DOHH2 (cell line): ENCODE measurements around the gene CYBRD1.

ENCODE experiments used
- H3F3A ChIP-seq: fragments of 200-600 bp; sonication (generic), shearing (Covaris generic); 2 replicates; pipeline ENCODE4 v1.6.0; 2016; ENCODE audit warnings: antibody characterized with exemption, mild to moderate bottlenecking; ENCODE audit not compliant: control insufficient read depth, insufficient read depth
- H3K27ac ChIP-seq: fragments of 200-600 bp; sonication (generic); 2 replicates; pipeline ENCODE4 v1.5.1; 2014; ENCODE audit warnings: low read depth, mild to moderate bottlenecking, low read length, moderate library complexity
- H3K27me3 ChIP-seq: fragments of 200-600 bp; sonication (generic); 2 replicates; pipeline ENCODE4 v1.6.1; 2014; ENCODE audit warnings: mild to moderate bottlenecking, low read length, mixed read lengths; ENCODE audit not compliant: control insufficient read depth
- H3K36me3 ChIP-seq: fragments of 200-600 bp; sonication (generic); 2 replicates; pipeline ENCODE4 v1.6.1; 2014; ENCODE audit warnings: mild to moderate bottlenecking, low read length, moderate library complexity, mixed read lengths; ENCODE audit not compliant: control insufficient read depth
- H3K4me1 ChIP-seq: fragments of 200-600 bp; sonication (generic); 2 replicates; pipeline ENCODE4 v1.6.1; 2014; ENCODE audit warnings: mild to moderate bottlenecking, low read length, mixed read lengths; ENCODE audit not compliant: control insufficient read depth
- H3K4me2 ChIP-seq: fragments of 200-600 bp; sonication (generic); 2 replicates; pipeline ENCODE4 v1.6.0; 2014; ENCODE audit warnings: mild to moderate bottlenecking, low read length, moderate library complexity
- H3K4me3 ChIP-seq: fragments of 200-600 bp; sonication (generic); 2 replicates; pipeline ENCODE4 v1.5.1; 2014; ENCODE audit warnings: mild to moderate bottlenecking, low read length, mixed read lengths
- H3K79me2 ChIP-seq: fragments of 200-600 bp; sonication (generic); 2 replicates; pipeline ENCODE4 v1.6.1; 2014; ENCODE audit warnings: mild to moderate bottlenecking, low read length, mixed read lengths; ENCODE audit not compliant: control insufficient read depth
- H3K9me2 ChIP-seq: fragments of 200-600 bp; sonication (generic); replicated peaks from 2 replicates; pipeline ENCODE4 v1.6.1; 2014; ENCODE audit warnings: mild to moderate bottlenecking, low read length, mixed read lengths; ENCODE audit not compliant: control insufficient read depth
- H3K9me3 ChIP-seq: fragments of 200-600 bp; sonication (generic); 2 replicates; pipeline ENCODE4 v1.6.1; 2014; ENCODE audit warnings: antibody characterized with exemption, low read length, mixed read lengths; ENCODE audit not compliant: control insufficient read depth, insufficient read depth
- H4K20me1 ChIP-seq: fragments of 200-600 bp; sonication (generic); 2 replicates; pipeline ENCODE4 v1.6.0; 2014; ENCODE audit warnings: low read depth, mild to moderate bottlenecking, antibody characterized with exemption, low read length, moderate library complexity; ENCODE audit not compliant: control insufficient read depth, insufficient read depth
- CTCF ChIP-seq: fragments of 200-600 bp; sonication (generic); IDR thresholded peaks from one replicate; pipeline ENCODE4 v1.5.1; 2014; ENCODE audit warnings: antibody characterized with exemption, mild to moderate bottlenecking, low read depth, low read length; ENCODE audit not compliant: poor library complexity, severe bottlenecking
- EZH2phosphoT487 ChIP-seq: fragments of 200-600 bp; sonication (generic); IDR thresholded peaks from 2 replicates; pipeline ENCODE4 v1.6.1; 2017; ENCODE audit warnings: borderline replicate concordance, mild to moderate bottlenecking, antibody characterized with exemption, low read length, moderate library complexity, mixed read lengths

The CYBRD1 gene

GRCh38 chr2:171583566-171583965 is 61.3 kb downstream of the CYBRD1 start:
- no peak overlapping the region for H3K27ac ChIP-seq
- no peaks in the 10 kb centered on the region; the same call in 1 of the 2 replicates for H3K9me3 ChIP-seq
- H3K4me1 ChIP-seq = no peaks in the 10 kb centered on the region

GRCh38 chr2:171584001-171584400 is 61.7 kb downstream of the CYBRD1 start:
- no peak overlapping the region for H3K27ac ChIP-seq
- TF ChIP-seq EZH2phosphoT487 (no peak), CTCF (no peak)
- no peaks in the 10 kb centered on the region; the same call in 1 of the 2 replicates for H3K9me2 ChIP-seq
- no peaks in the 10 kb centered on the region for H3K27me3 ChIP-seq
- no peaks in the 10 kb centered on the region for H3K79me2 ChIP-seq
- no peak overlapping the region for H3K4me2 ChIP-seq
- no peak overlapping the region for H3K4me3 ChIP-seq
- no peaks in the 10 kb centered on the region for H4K20me1 ChIP-seq
- no peaks in the 10 kb centered on the region for H3K36me3 ChIP-seq
- H3K4me1 ChIP-seq = no peaks in the 10 kb centered on the region
- H3K9me3 ChIP-seq = no peaks in the 10 kb centered on the region; the same call in 1 of the 2 replicates
- H3F3A ChIP-seq = no peaks in the 10 kb centered on the region

More at GRCh38 chr2:171583566-171583965, 61.3 kb downstream of the CYBRD1 start:
- Histone ChIP-seq H3K4me3 (no peak overlapping the region), H3F3A (no peaks in the 10 kb centered on the region), H3K27me3 (no peaks in the 10 kb centered on the region), H3K9me2 (no peaks in the 10 kb centered on the region; the same call in 1 of the 2 replicates), H3K36me3 (no peaks in the 10 kb centered on the region), H3K79me2 (no peaks in the 10 kb centered on the region), H3K4me2 (no peak overlapping the region), H4K20me1 (no peaks in the 10 kb centered on the region)
- TF ChIP-seq EZH2phosphoT487 (no peak), CTCF (no peak)

- Histone ChIP-seq H3K4me1 (no peaks in the 10 kb centered on the region), H3K9me3 (no peaks in the 10 kb centered on the region; the same call in 1 of the 2 replicates), H3K4me2 (no peak overlapping the region), H3K9me2 (no peaks in the 10 kb centered on the region; the same call in 1 of the 2 replicates), H3K36me3 (no peaks in the 10 kb centered on the region), H3K4me3 (no peak overlapping the region), H3K27ac (no peak overlapping the region), H4K20me1 (no peaks in the 10 kb centered on the region), H3F3A (no peaks in the 10 kb centered on the region), H3K79me2 (no peaks in the 10 kb centered on the region), H3K27me3 (no peaks in the 10 kb centered on the region)
- TF ChIP-seq CTCF = no peak
These were observed 64.9 kb downstream of the CYBRD1 start for GRCh38 chr2:171587132-171587531.

GRCh38 chr2:171587567-171587966 is 65.3 kb downstream of the CYBRD1 start:
- no peak overlapping the region for H3K4me2 ChIP-seq
- H3K9me2 ChIP-seq = no peaks in the 10 kb centered on the region; the same call in 1 of the 2 replicates
- H4K20me1 ChIP-seq = no peaks in the 10 kb centered on the region
- H3K27ac ChIP-seq = no peak overlapping the region
- H3K4me3 ChIP-seq = no peak overlapping the region
- H3K36me3 ChIP-seq = no peaks in the 10 kb centered on the region
- H3K9me3 ChIP-seq = no peaks in the 10 kb centered on the region; the same call in 1 of the 2 replicates
- no peaks in the 10 kb centered on the region for H3K4me1 ChIP-seq
- no peaks in the 10 kb centered on the region for H3K79me2 ChIP-seq
- H3K27me3 ChIP-seq = no peaks in the 10 kb centered on the region
- TF ChIP-seq EZH2phosphoT487 = no peak
- no peak for TF ChIP-seq CTCF
- no peaks in the 10 kb centered on the region for H3F3A ChIP-seq
